H7 (cell line): ENCODE results near the gene CHST8. TPM values are rescaled to one million over a fixed set of nuclear protein-coding genes. Genes with fewer than 3 reads are reported as not detected.

ENCODE experiments used
- DNase-seq: peaks from one replicate; pipeline ENCODE4 v3.0.0; 2012
- H3K27me3 ChIP-seq: 2 replicates; pipeline ENCODE4 v1.6.0; 2011; ENCODE audit warnings: mild to moderate bottlenecking, low read length; ENCODE audit not compliant: control insufficient read depth, insufficient read depth
- H3K36me3 ChIP-seq: replicated peaks from 2 replicates; pipeline ENCODE4 v1.5.1; 2011; ENCODE audit warnings: low read length; ENCODE audit not compliant: control insufficient read depth, insufficient read depth
- H3K4me3 ChIP-seq: 2 replicates; pipeline ENCODE4 v1.5.1; 2011; ENCODE audit warnings: low read depth, mild to moderate bottlenecking, control low read depth, low read length, moderate library complexity; ENCODE audit not compliant: insufficient read depth
- total RNA-seq: library from RNA; depleted of rRNA; stranded (reverse); fragments of >200 nt; shearing (Covaris generic); gene quantifications from 2 replicates; pipeline ENCODE4 v1.2.3, GENCODE V29; 2014

CHST8 gene
- total RNA-seq, 1 experiment from 2014 or later, result 27.0 TPM

DNA sequence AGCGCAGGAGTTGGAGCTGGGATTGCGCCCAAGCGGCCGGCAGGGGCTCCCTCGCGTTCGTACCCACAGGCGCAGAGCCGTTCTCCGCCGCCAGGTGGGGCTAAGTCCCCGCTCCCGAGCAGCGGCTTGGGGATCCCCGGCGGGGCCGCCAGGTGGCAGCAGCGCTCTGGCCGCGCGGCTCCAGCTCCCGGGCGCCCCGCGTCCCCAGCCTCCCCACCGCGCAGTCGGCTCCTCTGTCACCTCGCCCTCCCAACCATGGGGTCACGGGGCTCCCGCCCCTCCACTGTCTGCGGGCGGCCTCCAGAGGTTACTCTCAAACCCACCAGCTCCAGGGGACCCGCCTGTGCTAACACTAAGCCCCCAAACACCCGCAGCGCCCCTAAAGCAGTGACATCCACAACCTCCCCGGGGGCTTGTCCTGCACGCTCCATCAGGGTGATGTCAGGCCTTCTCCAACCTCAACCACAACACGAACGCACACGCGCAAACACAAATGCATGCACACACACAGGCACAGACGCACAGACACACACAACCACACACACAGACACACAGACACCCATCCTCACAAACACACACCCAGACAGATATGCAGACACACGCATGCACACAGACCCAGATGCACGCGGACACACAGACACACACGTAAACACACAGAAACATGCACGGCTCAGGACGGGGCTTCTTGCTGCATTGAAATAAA, 156.5 kb downstream of the CHST8 start:
- H3K27me3 ChIP-seq, result no peaks in the 10 kb centered on the region
- peak; percentile 99 for DNase-seq
- H3K36me3 ChIP-seq, result no peaks in the 10 kb centered on the region
- no peak overlapping the region for H3K4me3 ChIP-seq

DNA sequence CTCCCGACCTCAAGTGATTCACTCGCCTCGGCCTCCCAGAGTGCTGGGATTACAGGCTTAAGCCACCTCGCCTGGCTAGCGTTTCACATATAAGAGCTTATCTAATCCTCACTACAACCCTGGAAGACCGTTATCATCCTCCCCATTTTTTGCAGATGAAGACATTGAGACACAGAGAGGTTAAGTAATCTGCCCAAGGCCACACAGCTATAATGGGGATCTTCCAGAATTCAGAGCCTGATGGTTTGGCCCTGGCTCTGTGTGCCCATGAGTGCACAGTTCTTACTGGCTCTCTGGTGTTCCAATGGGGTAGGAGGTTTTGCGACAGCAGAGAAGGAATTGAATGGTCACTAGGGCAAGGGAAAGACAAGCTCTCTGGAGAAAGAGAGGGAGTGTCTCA, 158.1 kb downstream of the CHST8 start:
- DNase-seq, result no peak
- H3K27me3 ChIP-seq, result no peaks in the 10 kb centered on the region
- H3K4me3 ChIP-seq, result no peak overlapping the region
- H3K36me3 ChIP-seq, result no peaks in the 10 kb centered on the region

DNA sequence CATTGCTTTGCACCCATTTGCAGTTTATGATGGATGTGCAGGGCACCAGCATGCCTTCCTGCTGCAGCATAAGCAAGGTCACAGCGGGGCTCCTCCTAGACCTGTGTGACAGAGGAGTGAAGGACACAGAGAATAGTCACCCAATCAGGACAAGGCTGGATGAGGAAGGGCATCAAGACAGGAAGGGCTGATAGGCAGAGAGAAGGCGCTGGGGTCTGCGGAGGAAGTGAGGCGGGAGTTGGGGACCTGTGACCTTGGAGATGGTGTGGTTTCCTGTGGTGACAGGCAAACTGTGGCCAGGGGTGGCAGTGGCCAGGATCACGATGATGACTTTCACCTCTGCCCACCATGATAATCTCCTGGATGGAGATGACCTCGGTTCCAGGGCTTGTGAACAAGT, 158.5 kb downstream of the CHST8 start:
- no peaks in the 10 kb centered on the region for H3K27me3 ChIP-seq
- H3K4me3 ChIP-seq, result no peak overlapping the region
- no peaks in the 10 kb centered on the region for H3K36me3 ChIP-seq
- no peak for DNase-seq

DNA sequence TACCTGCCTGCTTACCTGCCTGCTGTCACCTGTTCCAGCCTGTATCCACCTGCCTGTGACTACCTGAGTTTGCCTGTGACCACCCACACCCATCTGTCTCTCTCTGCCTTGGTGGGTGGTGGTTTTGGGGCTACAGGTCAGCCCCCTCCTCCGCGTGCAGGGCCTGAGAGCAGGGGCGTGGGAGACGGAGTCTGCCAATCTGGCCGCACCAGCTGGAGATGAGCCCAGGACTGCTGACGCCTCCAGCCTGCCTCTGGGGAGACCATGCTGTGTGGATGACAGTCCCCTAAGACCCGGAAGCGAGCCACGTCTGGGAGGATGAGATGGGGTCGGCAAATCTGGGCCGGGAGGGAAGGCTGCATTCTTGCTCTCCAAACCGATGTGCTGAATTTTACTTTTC, 159.0 kb downstream of the CHST8 start:
- no peaks in the 10 kb centered on the region for H3K27me3 ChIP-seq
- peak; percentile 51 for DNase-seq
- no peaks in the 10 kb centered on the region for H3K36me3 ChIP-seq
- no peak overlapping the region for H3K4me3 ChIP-seq

DNA sequence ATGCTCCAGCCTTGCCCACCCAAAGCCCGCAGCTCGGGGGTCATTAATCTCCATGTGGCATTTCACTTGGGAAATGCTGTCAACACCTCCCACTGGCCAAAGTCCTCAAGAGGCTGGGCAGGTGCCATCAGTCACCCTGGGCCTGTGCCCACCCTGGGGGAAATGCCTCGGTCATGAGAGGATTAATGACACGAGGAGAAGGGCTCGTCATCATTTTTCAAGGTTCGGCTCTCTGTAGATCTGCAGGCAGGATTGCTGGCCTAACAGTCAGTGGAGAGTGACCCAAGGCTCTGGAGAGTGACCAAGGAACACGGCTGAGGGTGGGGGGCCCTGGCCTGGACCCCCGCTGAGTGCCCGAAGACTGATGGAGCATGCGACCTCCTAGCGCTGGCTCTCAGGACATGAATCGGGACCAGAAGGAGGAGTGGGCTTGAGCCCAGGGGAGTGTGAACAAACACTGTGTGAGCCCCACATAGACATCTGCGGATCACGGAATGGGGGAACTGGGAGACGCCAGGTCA, 159.7 kb downstream of the CHST8 start:
- Histone ChIP-seq H3K4me3 (no peak overlapping the region), H3K36me3 (no peaks in the 10 kb centered on the region), H3K27me3 (no peaks in the 10 kb centered on the region)
- DNase-seq, result no peak

DNA sequence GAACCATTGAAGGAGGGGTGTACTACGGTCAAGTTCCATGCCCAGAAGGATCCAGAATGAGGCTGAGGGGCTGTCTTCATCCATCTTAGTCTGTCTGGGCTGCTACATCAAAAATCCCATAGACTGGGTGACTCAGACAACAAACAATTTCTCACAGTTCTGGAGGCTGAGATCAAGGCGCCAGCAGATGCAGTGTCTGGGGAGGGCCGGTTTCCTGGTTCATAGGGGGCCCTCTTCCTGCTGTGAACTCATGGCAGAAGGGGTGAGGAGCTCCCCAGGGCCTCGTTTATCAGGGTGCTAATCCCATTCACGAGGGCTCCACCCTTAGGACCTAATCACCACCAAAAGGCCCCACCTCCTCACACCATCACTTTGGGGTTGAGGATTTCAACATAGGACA, 160.2 kb downstream of the CHST8 start:
- DNase-seq, result no peak

DNA sequence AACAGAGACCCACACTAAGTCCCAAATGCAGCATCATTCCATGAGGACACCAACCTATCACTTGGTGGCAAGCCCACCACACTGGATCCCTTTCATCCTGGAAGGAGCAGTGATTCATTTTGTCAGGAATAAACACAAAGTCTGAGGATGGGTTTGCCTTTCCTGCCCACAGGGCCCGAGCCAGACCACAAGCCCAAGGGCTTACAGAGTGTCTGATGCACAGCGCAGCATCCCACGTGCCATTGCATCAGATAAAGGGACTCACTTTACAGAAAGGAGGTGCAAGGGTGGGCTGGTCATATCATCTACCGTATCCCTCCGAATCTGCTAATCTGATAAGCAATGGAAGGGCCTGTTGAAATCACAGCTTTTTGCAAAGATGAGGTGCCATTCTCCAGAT, 162.7 kb downstream of the CHST8 start:
- Histone ChIP-seq H3K36me3 (no peaks in the 10 kb centered on the region), H3K27me3 (no peaks in the 10 kb centered on the region), H3K4me3 (no peak overlapping the region)
- no peak for DNase-seq

More for the DNA sequence above, 160.2 kb downstream of the CHST8 start:
- no peaks in the 10 kb centered on the region for H3K27me3 ChIP-seq
- H3K4me3 ChIP-seq, result no peak overlapping the region
- H3K36me3 ChIP-seq, result no peaks in the 10 kb centered on the region

DNA sequence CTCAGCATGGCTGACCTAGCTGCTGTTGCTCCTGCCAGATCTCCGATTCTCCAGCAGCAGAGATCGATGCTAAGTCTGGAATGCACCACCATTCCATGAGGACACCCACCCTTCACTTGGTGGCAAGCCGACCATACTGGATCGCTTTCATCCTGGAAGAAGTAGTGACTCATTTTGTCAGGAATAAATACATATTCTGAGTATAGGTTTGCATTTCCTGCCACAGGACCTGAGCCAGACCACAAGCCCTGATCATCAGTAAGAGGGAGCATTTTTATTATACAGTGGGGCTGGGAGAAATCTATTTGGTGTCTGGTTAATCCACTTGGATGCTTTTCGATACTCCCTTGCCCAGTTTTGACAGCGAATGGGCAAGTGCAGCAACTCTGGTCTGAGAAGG, 164.0 kb downstream of the CHST8 start:
- no peak for DNase-seq
- no peak overlapping the region for H3K4me3 ChIP-seq
- no peaks in the 10 kb centered on the region for H3K27me3 ChIP-seq
- H3K36me3 ChIP-seq, result no peaks in the 10 kb centered on the region

DNA sequence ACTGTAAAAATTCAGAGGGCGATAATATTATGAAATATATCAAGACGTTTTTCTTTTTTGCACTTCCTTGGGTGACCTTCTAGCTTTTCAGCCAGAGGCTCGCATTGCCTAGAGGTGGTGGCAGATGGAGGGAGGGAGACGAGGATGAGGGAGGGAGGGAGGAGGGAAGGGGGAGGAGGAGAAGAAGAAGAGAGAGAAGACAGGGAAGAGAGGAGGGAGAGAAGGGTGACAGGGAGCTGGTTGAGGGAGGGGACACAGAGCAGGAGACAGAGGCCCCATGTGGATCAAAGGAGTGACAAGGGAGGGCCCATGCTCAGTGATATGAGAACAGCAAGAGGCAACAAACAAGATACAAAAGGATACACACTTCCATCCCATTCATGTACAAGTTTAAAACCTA, 166.9 kb downstream of the CHST8 start:
- Histone ChIP-seq H3K4me3 (no peak overlapping the region), H3K27me3 (no peaks in the 10 kb centered on the region), H3K36me3 (no peaks in the 10 kb centered on the region)
- DNase-seq, result peak; percentile 43

DNA sequence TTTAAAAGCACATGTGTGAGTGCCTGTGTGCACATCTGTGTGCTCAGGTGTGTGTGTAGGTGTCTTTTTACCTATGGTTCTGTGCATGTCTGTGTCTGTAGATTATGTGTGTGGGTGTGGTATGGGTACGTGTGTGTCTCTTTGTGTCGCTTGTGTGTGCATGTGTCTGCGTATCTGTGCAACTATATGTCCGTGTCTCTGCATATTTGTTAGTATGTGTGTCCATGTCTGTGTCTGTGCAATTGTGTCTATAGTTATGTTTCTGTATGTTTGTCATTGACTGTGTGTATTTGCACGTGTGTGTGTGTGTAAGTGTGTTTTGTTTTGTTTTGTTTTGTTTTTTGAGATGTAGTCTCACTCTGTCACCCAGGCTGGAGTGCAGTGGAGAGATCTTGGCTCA, 167.6 kb downstream of the CHST8 start:
- Histone ChIP-seq H3K36me3 (no peaks in the 10 kb centered on the region), H3K4me3 (no peak overlapping the region), H3K27me3 (no peaks in the 10 kb centered on the region)
- no peak for DNase-seq

DNA sequence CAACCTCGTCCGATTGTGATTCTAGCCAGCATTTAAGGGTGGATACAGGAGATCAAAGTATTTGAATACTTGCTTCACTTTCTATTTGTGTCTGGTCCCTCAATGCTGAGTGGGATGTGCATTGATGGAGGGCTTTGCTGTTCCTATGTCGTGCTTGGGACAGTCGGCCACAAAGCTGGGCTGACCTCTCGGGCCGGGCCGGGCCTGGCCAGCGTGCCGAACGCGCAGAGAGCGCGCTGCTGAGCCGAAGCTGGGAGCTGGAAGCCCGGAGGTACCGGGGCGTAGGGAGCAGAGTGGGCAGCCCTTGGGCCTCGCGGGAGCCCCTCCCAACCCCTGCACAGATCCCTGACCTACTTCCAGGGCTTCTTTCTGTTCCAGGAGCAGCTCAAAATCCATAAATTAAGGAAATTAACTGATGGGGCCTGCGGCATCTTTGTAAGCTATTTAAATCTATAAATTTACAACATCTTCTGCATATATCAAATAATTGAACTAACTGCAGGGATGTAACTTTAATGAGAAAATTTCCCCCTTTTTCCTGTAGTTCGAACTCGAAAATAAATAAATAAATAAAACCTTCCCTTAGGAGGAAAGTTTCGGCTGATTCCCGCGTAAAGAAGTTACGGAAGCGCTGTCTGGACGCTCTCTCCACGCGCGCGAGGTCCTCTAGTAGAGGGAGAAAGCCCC, 173.1 kb downstream of the CHST8 start:
- Histone ChIP-seq H3K36me3 (peaks cover 1% of the 10 kb centered on the region; the same call in 1 of the 2 replicates), H3K4me3 (peak overlapping the region; percentile 87), H3K27me3 (no peaks in the 10 kb centered on the region)
- peak; percentile 87 for DNase-seq

DNA sequence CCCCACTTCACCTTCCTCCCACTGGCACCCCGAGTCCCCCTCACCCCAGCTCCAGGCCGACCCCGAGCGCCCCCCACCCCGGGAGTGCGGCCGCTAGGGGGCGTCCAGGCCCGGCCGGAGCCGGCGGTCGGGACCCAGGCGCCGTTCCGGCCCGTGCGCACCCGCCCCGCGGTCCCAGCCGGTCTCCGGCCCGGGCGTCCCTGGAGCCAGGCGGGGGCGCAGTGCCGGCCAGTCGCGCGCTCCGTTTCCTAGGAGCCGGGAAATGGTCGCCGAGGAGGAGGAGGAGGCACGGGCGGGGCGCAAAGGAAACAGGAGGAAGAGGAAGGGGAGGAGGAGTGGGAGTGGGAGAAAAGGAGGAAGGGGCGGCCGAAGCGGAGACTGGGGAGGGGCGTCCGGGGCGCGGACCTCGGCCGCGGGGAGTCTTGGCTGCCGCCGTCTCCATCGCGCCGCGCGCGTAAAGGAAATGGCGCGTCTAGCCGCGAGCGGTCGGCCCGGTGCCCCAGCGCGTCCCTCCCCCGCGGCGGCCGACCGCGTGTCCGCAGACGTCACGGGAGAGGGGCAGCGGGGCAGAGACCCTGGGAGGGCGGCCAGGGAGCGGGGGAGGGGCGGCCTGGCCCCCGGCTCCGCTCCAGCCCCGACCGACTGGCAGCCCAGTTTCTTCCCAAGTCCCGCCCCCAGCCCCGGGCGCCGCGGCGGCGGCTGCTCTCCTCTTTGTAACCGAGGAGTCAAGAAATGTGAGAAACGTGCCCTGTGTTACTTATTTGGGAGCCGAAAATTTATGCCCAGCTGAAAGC, 173.8 kb downstream of the CHST8 start:
- Histone ChIP-seq H3K36me3 (peaks cover 3% of the 10 kb centered on the region), H3K27me3 (no peaks in the 10 kb centered on the region), H3K4me3 (peak overlapping the region; percentile 87)
- peak; percentile 99 for DNase-seq

DNA sequence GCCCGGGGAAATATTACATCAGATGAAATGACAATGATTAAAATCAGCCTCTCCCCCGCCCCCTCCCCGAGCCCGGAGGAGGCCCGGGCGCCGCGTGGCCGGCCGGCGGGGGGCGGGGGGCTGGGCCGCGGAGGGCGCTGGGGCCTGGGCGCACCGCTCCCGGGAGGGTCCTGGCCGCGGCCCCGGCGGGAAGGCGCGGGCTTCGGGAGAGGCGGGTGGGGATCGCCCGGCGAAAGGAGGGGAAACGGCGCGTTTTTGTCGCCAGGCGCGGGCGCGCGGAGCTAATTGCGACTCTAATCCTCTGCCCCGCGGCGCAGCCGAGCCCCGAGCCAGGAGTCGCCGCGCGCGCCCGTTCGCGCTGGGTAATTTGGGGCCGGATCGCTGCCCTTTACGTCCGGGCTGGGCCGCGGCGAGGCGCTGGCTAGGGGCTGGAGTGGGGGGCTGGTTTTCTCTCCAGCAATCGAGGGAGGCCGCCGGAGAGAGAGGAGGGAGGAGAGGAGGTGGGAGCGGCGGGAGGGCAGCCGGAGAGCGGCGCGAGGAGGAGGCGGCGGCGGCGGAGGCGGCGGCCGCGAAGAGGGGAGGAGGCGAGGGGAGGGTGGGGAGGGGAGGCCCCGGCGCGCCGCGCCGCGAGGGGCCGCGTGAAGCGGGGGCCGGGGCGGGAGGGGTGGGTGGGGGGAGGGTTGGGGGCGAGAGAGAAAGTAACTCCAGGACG, 174.6 kb downstream of the CHST8 start, which contains the start of gene KCTD15:
Gene KCTD15 (plus strand): TSS at position 707 of the 712 bp plus-strand sequence. CDS start 3,585 bp downstream, outside the sequence.
- peak within 1 kb of the TSS; percentile 87 for H3K4me3 ChIP-seq
- H3K36me3 ChIP-seq, result peaks cover 3% of the 10 kb centered on the region
- no peaks in the 10 kb centered on the region for H3K27me3 ChIP-seq
- peak; percentile 88 for DNase-seq
